Parathyroid adenoma (tissue), 2 donors: ENCODE measurements around the gene ZNF638.

ENCODE experiments used
- H2AFZ ChIP-seq: fragments of 300-600 bp; sonication (generic); one replicate; pipeline ENCODE4 v1.7.0; 2017; ENCODE audit warnings: antibody characterized with exemption, mild to moderate bottlenecking
- H3K27ac ChIP-seq: fragments of 300-600 bp; sonication (generic); one replicate; pipeline ENCODE4 v1.7.0; 2017
- H3K27me3 ChIP-seq: fragments of 300-600 bp; sonication (generic); one replicate; pipeline ENCODE4 v1.7.0; 2017; ENCODE audit warnings: low read length; ENCODE audit not compliant: control insufficient read depth, insufficient read depth
- H3K36me3 ChIP-seq: fragments of 300-600 bp; sonication (generic); one replicate; pipeline ENCODE4 v1.7.0; 2017; ENCODE audit warnings: low read length; ENCODE audit not compliant: control insufficient read depth, insufficient read depth
- H3K4me1 ChIP-seq: fragments of 300-600 bp; sonication (generic); one replicate; pipeline ENCODE4 v1.7.0; 2017; ENCODE audit warnings: control low read depth
- H3K4me2 ChIP-seq: fragments of 300-600 bp; sonication (generic); one replicate; pipeline ENCODE4 v1.7.0; 2017; ENCODE audit warnings: low read length
- H3K4me3 ChIP-seq: fragments of 300-600 bp; sonication (generic); one replicate; pipeline ENCODE4 v1.7.0; 2017; ENCODE audit warnings: low read depth, low read length
- H3K79me2 ChIP-seq: fragments of 300-600 bp; sonication (generic); one replicate; pipeline ENCODE4 v1.7.0; 2017; ENCODE audit warnings: control low read depth
- H3K9ac ChIP-seq: fragments of 300-600 bp; sonication (generic); one replicate; pipeline ENCODE4 v1.7.0; 2017; ENCODE audit warnings: mild to moderate bottlenecking
- H3K9me3 ChIP-seq: fragments of 300-600 bp; sonication (generic); one replicate; pipeline ENCODE4 v1.7.0; 2017; ENCODE audit warnings: low read length; ENCODE audit not compliant: control insufficient read depth
- TF ChIP-seq, protein P1 (sequence below): fragments of 300-600 bp; sonication (generic); IDR thresholded peaks from one replicate; pipeline ENCODE4 v1.7.0; 2017; ENCODE audit warnings: antibody characterized with exemption, mild to moderate bottlenecking
- donor health status: primary hyperparathyroidism.

The ZNF638 gene

DNA sequence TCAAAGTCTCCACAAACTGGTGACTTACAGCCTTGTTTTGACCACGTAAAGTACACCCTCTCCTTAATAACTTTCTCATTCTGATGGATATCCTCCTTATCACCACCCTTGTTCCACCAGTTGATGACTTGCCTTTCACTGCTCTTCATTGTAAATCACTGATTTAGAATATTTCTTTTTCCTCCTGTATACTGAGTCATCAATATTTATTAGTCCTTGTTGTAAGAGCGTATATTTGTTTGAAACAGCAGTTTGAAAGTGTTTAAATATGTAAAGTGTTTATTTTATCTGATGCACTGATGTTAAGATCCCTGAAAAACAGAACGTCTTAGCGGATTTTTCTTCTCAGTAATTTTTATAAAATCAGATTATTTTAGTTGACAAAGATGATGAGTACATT is 87.6 kb downstream of the ZNF638 start:
- Histone ChIP-seq H3K9me3 (no peaks in the 10 kb centered on the region), H2AFZ (no peak overlapping the region), H3K4me3 (no peak overlapping the region), H3K9ac (no peak overlapping the region), H3K27ac (no peak overlapping the region), H3K79me2 (no peaks in the 10 kb centered on the region), H3K27me3 (no peaks in the 10 kb centered on the region), H3K4me1 (peaks cover 4% of the 10 kb centered on the region), H3K36me3 (no peaks in the 10 kb centered on the region), H3K4me2 (no peak overlapping the region)
- TF ChIP-seq, protein P1, sequence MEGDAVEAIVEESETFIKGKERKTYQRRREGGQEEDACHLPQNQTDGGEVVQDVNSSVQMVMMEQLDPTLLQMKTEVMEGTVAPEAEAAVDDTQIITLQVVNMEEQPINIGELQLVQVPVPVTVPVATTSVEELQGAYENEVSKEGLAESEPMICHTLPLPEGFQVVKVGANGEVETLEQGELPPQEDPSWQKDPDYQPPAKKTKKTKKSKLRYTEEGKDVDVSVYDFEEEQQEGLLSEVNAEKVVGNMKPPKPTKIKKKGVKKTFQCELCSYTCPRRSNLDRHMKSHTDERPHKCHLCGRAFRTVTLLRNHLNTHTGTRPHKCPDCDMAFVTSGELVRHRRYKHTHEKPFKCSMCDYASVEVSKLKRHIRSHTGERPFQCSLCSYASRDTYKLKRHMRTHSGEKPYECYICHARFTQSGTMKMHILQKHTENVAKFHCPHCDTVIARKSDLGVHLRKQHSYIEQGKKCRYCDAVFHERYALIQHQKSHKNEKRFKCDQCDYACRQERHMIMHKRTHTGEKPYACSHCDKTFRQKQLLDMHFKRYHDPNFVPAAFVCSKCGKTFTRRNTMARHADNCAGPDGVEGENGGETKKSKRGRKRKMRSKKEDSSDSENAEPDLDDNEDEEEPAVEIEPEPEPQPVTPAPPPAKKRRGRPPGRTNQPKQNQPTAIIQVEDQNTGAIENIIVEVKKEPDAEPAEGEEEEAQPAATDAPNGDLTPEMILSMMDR = no peak

- TF ChIP-seq, protein P1 = no peak
- H3K4me1 ChIP-seq = peaks cover 4% of the 10 kb centered on the region
- no peak overlapping the region for H3K4me3 ChIP-seq
- no peaks in the 10 kb centered on the region for H3K79me2 ChIP-seq
- H3K27me3 ChIP-seq = no peaks in the 10 kb centered on the region
- no peaks in the 10 kb centered on the region for H3K36me3 ChIP-seq
- H2AFZ ChIP-seq = no peak overlapping the region
- H3K9me3 ChIP-seq = no peaks in the 10 kb centered on the region
- H3K4me2 ChIP-seq = no peak overlapping the region
- H3K27ac ChIP-seq = no peak overlapping the region
- H3K9ac ChIP-seq = no peak overlapping the region
Measured at GRCh38 chr2:71419976-71420375, 88.4 kb downstream of the ZNF638 start.

DNA sequence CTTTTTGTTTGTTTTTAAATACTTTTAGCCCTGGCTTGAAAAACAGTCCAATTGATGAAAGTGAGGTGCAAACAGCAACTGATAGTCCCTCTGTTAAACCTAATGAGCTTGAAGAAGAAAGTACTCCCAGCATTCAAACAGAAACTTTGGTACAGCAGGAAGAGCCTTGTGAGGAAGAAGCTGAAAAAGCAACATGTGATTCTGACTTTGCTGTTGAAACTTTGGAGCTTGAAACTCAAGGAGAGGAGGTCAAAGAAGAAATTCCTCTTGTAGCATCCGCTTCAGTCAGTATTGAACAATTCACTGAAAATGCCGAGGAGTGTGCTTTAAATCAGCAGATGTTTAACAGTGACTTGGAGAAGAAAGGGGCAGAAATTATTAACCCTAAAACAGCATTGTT is 91.2 kb downstream of the ZNF638 start:
- no peaks in the 10 kb centered on the region for H3K27me3 ChIP-seq
- H3K9ac ChIP-seq = no peak overlapping the region
- H3K4me2 ChIP-seq = no peak overlapping the region
- H3K27ac ChIP-seq = no peak overlapping the region
- no peaks in the 10 kb centered on the region for H3K4me1 ChIP-seq
- H3K79me2 ChIP-seq = no peaks in the 10 kb centered on the region
- H3K36me3 ChIP-seq = no peaks in the 10 kb centered on the region
- no peak overlapping the region for H2AFZ ChIP-seq
- no peak overlapping the region for H3K4me3 ChIP-seq
- H3K9me3 ChIP-seq = no peaks in the 10 kb centered on the region
- TF ChIP-seq, protein P1 = no peak

- H3K4me3 ChIP-seq = no peak overlapping the region
- H3K9me3 ChIP-seq = no peaks in the 10 kb centered on the region
- H3K9ac ChIP-seq = no peak overlapping the region
- no peak overlapping the region for H3K4me2 ChIP-seq
- TF ChIP-seq, protein P1 = no peak
- no peak overlapping the region for H2AFZ ChIP-seq
- H3K27ac ChIP-seq = no peak overlapping the region
- no peaks in the 10 kb centered on the region for H3K4me1 ChIP-seq
- H3K27me3 ChIP-seq = no peaks in the 10 kb centered on the region
- no peaks in the 10 kb centered on the region for H3K36me3 ChIP-seq
- no peaks in the 10 kb centered on the region for H3K79me2 ChIP-seq
Measured at GRCh38 chr2:71423817-71424420, 92.3 kb downstream of the ZNF638 start.

DNA sequence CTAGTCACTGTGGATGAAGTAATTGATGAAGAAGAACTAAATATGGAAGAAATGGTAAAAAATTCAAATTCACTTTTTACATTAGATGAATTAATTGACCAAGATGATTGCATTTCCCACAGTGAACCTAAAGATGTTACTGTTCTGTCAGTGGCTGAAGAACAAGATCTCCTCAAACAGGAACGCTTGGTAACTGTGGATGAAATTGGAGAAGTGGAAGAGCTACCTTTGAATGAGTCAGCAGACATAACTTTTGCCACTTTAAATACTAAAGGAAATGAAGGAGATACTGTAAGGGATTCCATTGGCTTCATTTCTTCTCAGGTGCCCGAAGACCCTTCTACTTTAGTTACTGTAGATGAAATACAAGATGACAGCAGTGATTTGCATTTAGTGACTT is 95.1 kb downstream of the ZNF638 start:
- Histone ChIP-seq H3K36me3 (no peaks in the 10 kb centered on the region), H3K79me2 (no peaks in the 10 kb centered on the region), H3K4me3 (no peak overlapping the region), H2AFZ (no peak overlapping the region), H3K4me2 (no peak overlapping the region), H3K9me3 (no peaks in the 10 kb centered on the region), H3K27me3 (no peaks in the 10 kb centered on the region), H3K4me1 (no peaks in the 10 kb centered on the region), H3K9ac (no peak overlapping the region), H3K27ac (no peak overlapping the region)
- TF ChIP-seq, protein P1 = no peak
